ENCODE measurements around the gene RASD1. TPM values are rescaled to one million over a fixed set of nuclear protein-coding genes. Genes with fewer than 3 reads are reported as not detected.
A peak's percentile ranks its signal among the peaks of the same experiment; 100 is the strongest.

Gene RASD1
- total and polyA plus RNA-seq, 2 donors (not counting 1 experiment from before 2014, with no cell fraction given): 0.34 to 2.6 TPM

- no peak overlapping the region for H3K4me3 ChIP-seq (replicated peaks in 1 of 4; ENCODE audit: control extremely low read depth in 1 of 4, insufficient read depth in 1 of 4, low read depth in 3 of 4, low read length in 4 of 4)
- peaks cover 16% of the 10 kb centered on the region for H3K4me1 ChIP-seq (ENCODE audit: control insufficient read depth, extremely low read depth, insufficient read depth, low read length)
- no peak overlapping the region for H3K27ac ChIP-seq (ENCODE audit: insufficient read depth, low read length)
- no peak overlapping the region for H3K9ac ChIP-seq (ENCODE audit: insufficient read depth, low read length)
- peaks cover 12% of the 10 kb centered on the region for H3K27me3 ChIP-seq (ENCODE audit: control insufficient read depth, insufficient read depth, low read length)
- H3K79me2 ChIP-seq (ENCODE audit: control insufficient read depth, insufficient read depth, low read length): no peaks in the 10 kb centered on the region
- H3K36me3 ChIP-seq (ENCODE audit: control insufficient read depth, insufficient read depth, low read length): no peaks in the 10 kb centered on the region
- no peak overlapping the region for H3K4me2 ChIP-seq (ENCODE audit: extremely low read depth, insufficient read depth, low read length)
- no peaks in the 10 kb centered on the region for H4K20me1 ChIP-seq (ENCODE audit: control insufficient read depth, extremely low read depth, insufficient read depth, low read length)
- no peak overlapping the region for H2AFZ ChIP-seq (ENCODE audit: low read length)
- TF ChIP-seq EZH2 (IDR thresholded peaks at IDR 0.05; ENCODE audit: low read length, missing control alignments) (no peak), CTCF (conservative IDR thresholded peaks at IDR 0.05 in 1 of 2, IDR thresholded peaks at IDR 0.05 in 1 of 2; ENCODE audit: low read depth in 1 of 2, low read length in 2 of 2) (no peak)
- peak in 1 of 2 donors; percentile 18 for DNase-seq (ENCODE audit: low read depth in 2 of 2)
- H3K9me3 ChIP-seq (ENCODE audit: control insufficient read depth, insufficient read depth, low read depth, low read length): no peaks in the 10 kb centered on the region
Measured at GRCh38 chr17:17448076-17448475, 48.1 kb downstream of the RASD1 start.

- Histone ChIP-seq H3K4me1 (ENCODE audit: control insufficient read depth, extremely low read depth, insufficient read depth, low read length) (peaks cover 16% of the 10 kb centered on the region), H3K4me2 (ENCODE audit: extremely low read depth, insufficient read depth, low read length) (no peak overlapping the region), H4K20me1 (ENCODE audit: control insufficient read depth, extremely low read depth, insufficient read depth, low read length) (no peaks in the 10 kb centered on the region), H3K79me2 (ENCODE audit: control insufficient read depth, insufficient read depth, low read length) (no peaks in the 10 kb centered on the region), H3K9ac (ENCODE audit: insufficient read depth, low read length) (no peak overlapping the region), H3K4me3 (replicated peaks in 1 of 4; ENCODE audit: control extremely low read depth in 1 of 4, insufficient read depth in 1 of 4, low read depth in 3 of 4, low read length in 4 of 4) (no peak overlapping the region), H3K27me3 (ENCODE audit: control insufficient read depth, insufficient read depth, low read length) (peaks cover 9% of the 10 kb centered on the region), H3K36me3 (ENCODE audit: control insufficient read depth, insufficient read depth, low read length) (no peaks in the 10 kb centered on the region), H3K9me3 (ENCODE audit: control insufficient read depth, insufficient read depth, low read depth, low read length) (no peaks in the 10 kb centered on the region), H3K27ac (ENCODE audit: insufficient read depth, low read length) (no peak overlapping the region), H2AFZ (ENCODE audit: low read length) (no peak overlapping the region)
- no peak for DNase-seq (ENCODE audit: low read depth in 2 of 2)
- TF ChIP-seq CTCF (conservative IDR thresholded peaks at IDR 0.05 in 1 of 2, IDR thresholded peaks at IDR 0.05 in 1 of 2; ENCODE audit: low read depth in 1 of 2, low read length in 2 of 2) (no peak), EZH2 (IDR thresholded peaks at IDR 0.05; ENCODE audit: low read length, missing control alignments) (no peak)
Measured at GRCh38 chr17:17447264-17447663, 48.9 kb downstream of the RASD1 start.

- peaks cover 9% of the 10 kb centered on the region for H3K27me3 ChIP-seq (ENCODE audit: control insufficient read depth, insufficient read depth, low read length)
- no peak overlapping the region for H3K4me3 ChIP-seq (replicated peaks in 1 of 4; ENCODE audit: control extremely low read depth in 1 of 4, insufficient read depth in 1 of 4, low read depth in 3 of 4, low read length in 4 of 4)
- H3K9me3 ChIP-seq (ENCODE audit: control insufficient read depth, insufficient read depth, low read depth, low read length): no peaks in the 10 kb centered on the region
- DNase-seq (ENCODE audit: low read depth in 2 of 2): no peak
- H3K4me1 ChIP-seq (ENCODE audit: control insufficient read depth, extremely low read depth, insufficient read depth, low read length): peaks cover 16% of the 10 kb centered on the region
- H2AFZ ChIP-seq (ENCODE audit: low read length): no peak overlapping the region
- no peaks in the 10 kb centered on the region for H4K20me1 ChIP-seq (ENCODE audit: control insufficient read depth, extremely low read depth, insufficient read depth, low read length)
- no peak overlapping the region for H3K27ac ChIP-seq (ENCODE audit: insufficient read depth, low read length)
- no peak overlapping the region for H3K9ac ChIP-seq (ENCODE audit: insufficient read depth, low read length)
- TF ChIP-seq CTCF (conservative IDR thresholded peaks at IDR 0.05 in 1 of 2, IDR thresholded peaks at IDR 0.05 in 1 of 2; ENCODE audit: low read depth in 1 of 2, low read length in 2 of 2): no peak
- TF ChIP-seq EZH2 (IDR thresholded peaks at IDR 0.05; ENCODE audit: low read length, missing control alignments): no peak
- H3K79me2 ChIP-seq (ENCODE audit: control insufficient read depth, insufficient read depth, low read length): no peaks in the 10 kb centered on the region
- H3K4me2 ChIP-seq (ENCODE audit: extremely low read depth, insufficient read depth, low read length): no peak overlapping the region
- no peaks in the 10 kb centered on the region for H3K36me3 ChIP-seq (ENCODE audit: control insufficient read depth, insufficient read depth, low read length)
Measured at GRCh38 chr17:17446666-17447155, 49.5 kb downstream of the RASD1 start.
